ENCODE results near the gene TKTL1. TPM values are rescaled to one million over a fixed set of nuclear protein-coding genes. Genes with fewer than 3 reads are reported as not detected.
A peak's percentile ranks its signal among the peaks of the same experiment; 100 is the strongest.

TKTL1 gene
- total and polyA plus RNA-seq, 2 experiments from 2014 or later, result 0.52 TPM; not detected in 1

- no peak overlapping the region for H2AFZ ChIP-seq
- H4K20me1 ChIP-seq (ENCODE audit: insufficient read depth, poor library complexity, severe bottlenecking), result no peaks in the 10 kb centered on the region
- H3K9me3 ChIP-seq (ENCODE audit: low read depth), result no peaks in the 10 kb centered on the region
- no peaks in the 10 kb centered on the region for H3K9me2 ChIP-seq (replicated peaks; ENCODE audit: insufficient read depth)
- H3K4me2 ChIP-seq, result no peak overlapping the region
- H3K4me3 ChIP-seq, result no peak overlapping the region
- H3K27me3 ChIP-seq, result no peaks in the 10 kb centered on the region
- no peak for DNase-seq (ENCODE audit: low spot score)
- H3K27ac ChIP-seq, result no peak overlapping the region
- no peaks in the 10 kb centered on the region for H3K79me2 ChIP-seq
- WGBS (ENCODE audit: low lambda C conversion rate, missing lambda C conversion rate), result 78% methylated on average over 10 of the region's 10 CpGs
- no peaks in the 10 kb centered on the region for H3K4me1 ChIP-seq (ENCODE audit: insufficient read depth)
- no peak for TF ChIP-seq EZH2 (IDR thresholded peaks at IDR 0.05; ENCODE audit: borderline replicate concordance)
- TF ChIP-seq CTCF (IDR thresholded peaks at IDR 0.05; ENCODE audit: poor library complexity), result no peak
- TF ChIP-seq EZH2phosphoT487 (IDR thresholded peaks at IDR 0.05; ENCODE audit: low read depth, severe bottlenecking, unreplicated experiment), result no peak
- H3K36me3 ChIP-seq (replicated peaks; ENCODE audit: insufficient read depth, low read depth), result no peaks in the 10 kb centered on the region
Observed at GRCh38 chrX:154304846-154305245, 9.3 kb downstream of the TKTL1 start.

- Histone ChIP-seq H3K27me3 (no peaks in the 10 kb centered on the region), H2AFZ (no peak overlapping the region), H3K4me3 (no peak overlapping the region), H3K9me3 (ENCODE audit: low read depth) (no peaks in the 10 kb centered on the region), H3K4me1 (ENCODE audit: insufficient read depth) (no peaks in the 10 kb centered on the region), H3K79me2 (no peaks in the 10 kb centered on the region), H3K36me3 (replicated peaks; ENCODE audit: insufficient read depth, low read depth) (no peaks in the 10 kb centered on the region), H3K4me2 (no peak overlapping the region), H3K9me2 (replicated peaks; ENCODE audit: insufficient read depth) (no peaks in the 10 kb centered on the region), H4K20me1 (ENCODE audit: insufficient read depth, poor library complexity, severe bottlenecking) (no peaks in the 10 kb centered on the region), H3K27ac (no peak overlapping the region)
- WGBS (ENCODE audit: low lambda C conversion rate, missing lambda C conversion rate), result 81% methylated on average over 11 of the region's 11 CpGs
- no peak for TF ChIP-seq EZH2phosphoT487 (IDR thresholded peaks at IDR 0.05; ENCODE audit: low read depth, severe bottlenecking, unreplicated experiment)
- TF ChIP-seq EZH2 (IDR thresholded peaks at IDR 0.05; ENCODE audit: borderline replicate concordance), result no peak
- no peak for DNase-seq (ENCODE audit: low spot score)
Observed at GRCh38 chrX:154305541-154306205, 10.1 kb downstream of the TKTL1 start.

GRCh38 chrX:154307202-154307601 is 11.6 kb downstream of the TKTL1 start:
- H4K20me1 ChIP-seq (ENCODE audit: insufficient read depth, poor library complexity, severe bottlenecking), result no peaks in the 10 kb centered on the region
- DNase-seq (ENCODE audit: low spot score), result no peak
- no peak overlapping the region for H2AFZ ChIP-seq
- WGBS (ENCODE audit: low lambda C conversion rate, missing lambda C conversion rate), result 78% methylated on average over 6 of the region's 6 CpGs
- no peaks in the 10 kb centered on the region for H3K36me3 ChIP-seq (replicated peaks; ENCODE audit: insufficient read depth, low read depth)
- H3K27me3 ChIP-seq, result no peaks in the 10 kb centered on the region
- H3K4me3 ChIP-seq, result no peak overlapping the region
- TF ChIP-seq EZH2phosphoT487 (IDR thresholded peaks at IDR 0.05; ENCODE audit: low read depth, severe bottlenecking, unreplicated experiment) (no peak), CTCF (IDR thresholded peaks at IDR 0.05; ENCODE audit: poor library complexity) (no peak), EZH2 (IDR thresholded peaks at IDR 0.05; ENCODE audit: borderline replicate concordance) (no peak)
- H3K27ac ChIP-seq, result no peak overlapping the region
- H3K9me2 ChIP-seq (replicated peaks; ENCODE audit: insufficient read depth), result no peaks in the 10 kb centered on the region
- H3K4me2 ChIP-seq, result no peak overlapping the region
- no peaks in the 10 kb centered on the region for H3K4me1 ChIP-seq (ENCODE audit: insufficient read depth)
- H3K9me3 ChIP-seq (ENCODE audit: low read depth), result no peaks in the 10 kb centered on the region
- no peaks in the 10 kb centered on the region for H3K79me2 ChIP-seq

- Histone ChIP-seq H3K9me3 (ENCODE audit: low read depth) (no peaks in the 10 kb centered on the region), H2AFZ (no peak overlapping the region), H3K79me2 (no peaks in the 10 kb centered on the region), H3K4me2 (no peak overlapping the region), H4K20me1 (ENCODE audit: insufficient read depth, poor library complexity, severe bottlenecking) (no peaks in the 10 kb centered on the region), H3K36me3 (replicated peaks; ENCODE audit: insufficient read depth, low read depth) (no peaks in the 10 kb centered on the region), H3K27ac (no peak overlapping the region), H3K4me1 (ENCODE audit: insufficient read depth) (no peaks in the 10 kb centered on the region), H3K9me2 (replicated peaks; ENCODE audit: insufficient read depth) (no peaks in the 10 kb centered on the region), H3K27me3 (no peaks in the 10 kb centered on the region), H3K4me3 (no peak overlapping the region)
- 69% methylated on average over 9 of the region's 9 CpGs for WGBS (ENCODE audit: low lambda C conversion rate, missing lambda C conversion rate)
- peak; percentile 39 for DNase-seq (ENCODE audit: low spot score)
- TF ChIP-seq EZH2phosphoT487 (IDR thresholded peaks at IDR 0.05; ENCODE audit: low read depth, severe bottlenecking, unreplicated experiment) (no peak), CTCF (IDR thresholded peaks at IDR 0.05; ENCODE audit: poor library complexity) (peak; percentile 47)
Observed at GRCh38 chrX:154308108-154308946, 12.7 kb downstream of the TKTL1 start.
